SK-N-SH treated with all-trans-retinoic acid at 6 μM for 48 hours (cell line): Measurements from ENCODE around the gene HSD17B11.
"Not testable (repeated sequence)": the region's sequence is repeated elsewhere in the genome, so short reads cannot be mapped to it uniquely, and the experiment has no call there.

Source experiments
- ATAC-seq: fragments of 200-7000 bp; cut with Tn5 transposase; 3 replicates; pipeline ENCODE4 v1.9.1; 2020; ENCODE audit warnings: mild to moderate bottlenecking, moderate library complexity
- ARNTL ChIP-seq: fragments of 450-650 bp; formaldehyde crosslinking; IDR thresholded peaks from 2 replicates; pipeline ENCODE4 v1.5.0; 2020; ENCODE audit warnings: low read depth, mild to moderate bottlenecking, moderate library complexity, borderline replicate concordance
- BACH2 ChIP-seq: fragments of 250-450 bp; sonication (Bioruptor Pico); IDR thresholded peaks from 2 replicates; pipeline ENCODE4 v1.9.0; 2021; ENCODE audit warnings: mild to moderate bottlenecking, borderline replicate concordance
- CREB5 ChIP-seq: fragments of 250-450 bp; sonication (Bioruptor Pico); IDR thresholded peaks from 2 replicates; pipeline ENCODE4 v1.5.1; 2020; ENCODE audit warnings: low read depth, mild to moderate bottlenecking, moderate library complexity
- CSRNP3 ChIP-seq: fragments of 250-450 bp; sonication (Bioruptor Pico); IDR thresholded peaks from 2 replicates; pipeline ENCODE4 v1.5.1; 2021; ENCODE audit warnings: mild to moderate bottlenecking, moderate library complexity
- ESRRG ChIP-seq: fragments of 250-450 bp; sonication (Bioruptor Pico); IDR thresholded peaks from 2 replicates; pipeline ENCODE4 v1.6.1; 2021; ENCODE audit warnings: mild to moderate bottlenecking
- GLIS3 ChIP-seq: fragments of 250-450 bp; sonication (Bioruptor Pico); IDR thresholded peaks from 2 replicates; pipeline ENCODE4 v1.5.0; 2020; ENCODE audit warnings: mild to moderate bottlenecking, moderate library complexity
- PATZ1 ChIP-seq: fragments of 250-450 bp; sonication (Bioruptor Pico); IDR thresholded peaks from 2 replicates; pipeline ENCODE4 v1.8.0; 2020; ENCODE audit warnings: mild to moderate bottlenecking, moderate library complexity, borderline replicate concordance
- POU6F1 ChIP-seq: fragments of 250-450 bp; sonication (Bioruptor Pico); IDR thresholded peaks from 2 replicates; pipeline ENCODE4 v1.8.0; 2021; ENCODE audit warnings: low read depth, mild to moderate bottlenecking, moderate library complexity, borderline replicate concordance
- PPARA ChIP-seq: fragments of 250-450 bp; sonication (Bioruptor Pico); IDR thresholded peaks from 2 replicates; pipeline ENCODE4 v1.5.0; 2020; ENCODE audit warnings: mild to moderate bottlenecking, borderline replicate concordance
- RARB ChIP-seq: fragments of 250-450 bp; sonication (Bioruptor Pico); IDR thresholded peaks from 2 replicates; pipeline ENCODE4 v1.8.0; 2021; ENCODE audit warnings: mild to moderate bottlenecking, moderate library complexity
- TCF4 ChIP-seq: fragments of 250-450 bp; sonication (Bioruptor Pico); IDR thresholded peaks from 2 replicates; pipeline ENCODE4 v1.8.0; 2021; ENCODE audit warnings: mild to moderate bottlenecking, moderate library complexity, borderline replicate concordance
- TOX ChIP-seq: fragments of 250-450 bp; sonication (Bioruptor Pico); IDR thresholded peaks from 2 replicates; pipeline ENCODE4 v1.8.0; 2021; ENCODE audit warnings: mild to moderate bottlenecking, moderate library complexity, borderline replicate concordance
- TSHZ2 ChIP-seq: fragments of 250-450 bp; sonication (Bioruptor Pico); IDR thresholded peaks from 2 replicates; pipeline ENCODE4 v1.5.0; 2020; ENCODE audit warnings: mild to moderate bottlenecking, moderate library complexity
- ZC3H10 ChIP-seq: fragments of 250-450 bp; sonication (Bioruptor Pico); IDR thresholded peaks from 2 replicates; pipeline ENCODE4 v1.5.1; 2021; ENCODE audit warnings: mild to moderate bottlenecking, moderate library complexity
- ZFP3 ChIP-seq: fragments of 250-450 bp; sonication (Bioruptor Pico); IDR thresholded peaks from 2 replicates; pipeline ENCODE4 v1.5.0; 2020; ENCODE audit warnings: mild to moderate bottlenecking, moderate library complexity
- ZNF565 ChIP-seq: fragments of 450-650 bp; formaldehyde crosslinking; conservative IDR thresholded peaks from 2 replicates; pipeline ENCODE4 v1.5.0; 2020; ENCODE audit warnings: low read depth, mild to moderate bottlenecking, moderate library complexity
- ZNF70 ChIP-seq: fragments of 450-650 bp; formaldehyde crosslinking; IDR thresholded peaks from 2 replicates; pipeline ENCODE4 v1.5.0; 2020; ENCODE audit warnings: mild to moderate bottlenecking, moderate library complexity
- ZNF8 ChIP-seq: fragments of 450-650 bp; formaldehyde crosslinking; IDR thresholded peaks from 2 replicates; pipeline ENCODE4 v1.5.0; 2020; ENCODE audit warnings: mild to moderate bottlenecking, moderate library complexity

HSD17B11 gene

GRCh38 chr4:87342872-87343271, 48.1 kb downstream of the HSD17B11 start (continued):
- TF ChIP-seq TSHZ2 (CRISPR knock-in tag) (no peak), PATZ1 (CRISPR knock-in tag) (no peak)

- ATAC-seq: not testable (repeated sequence)
Measured at GRCh38 chr4:87341954-87342635, 48.9 kb downstream of the HSD17B11 start.

GRCh38 chr4:87339440-87339839, 51.5 kb downstream of the HSD17B11 start:
- ATAC-seq: no peak
- TF ChIP-seq TCF4 (CRISPR knock-in tag): no peak
- no peak for TF ChIP-seq ZNF8 (CRISPR knock-in tag)
- TF ChIP-seq ZNF70 (CRISPR knock-in tag): no peak

- TF ChIP-seq ESRRG (CRISPR knock-in tag): no peak
- no peak for TF ChIP-seq POU6F1 (CRISPR knock-in tag)
- TF ChIP-seq GLIS3 (CRISPR knock-in tag): no peak
- TF ChIP-seq ZNF70 (CRISPR knock-in tag): no peak
- TF ChIP-seq ZC3H10: no peak
- TF ChIP-seq ZNF565: no peak
- TF ChIP-seq PPARA: no peak
- ATAC-seq: no peak
Measured at GRCh38 chr4:87337361-87337760, 53.6 kb downstream of the HSD17B11 start.

GRCh38 chr4:87333267-87333666, 57.7 kb downstream of the HSD17B11 start:
- no peak for ATAC-seq
- TF ChIP-seq RARB (no peak), CREB5 (no peak), ZNF565 (no peak), TCF4 (CRISPR knock-in tag) (no peak), BACH2 (no peak), TOX (CRISPR knock-in tag) (no peak), ZFP3 (no peak), ARNTL (CRISPR knock-in tag) (no peak), CSRNP3 (CRISPR knock-in tag) (no peak)
